HepG2 (cell line): ENCODE data around the gene GMPPB. TPM values are rescaled to one million over a fixed set of nuclear protein-coding genes. Genes with fewer than 3 reads are reported as not detected.

ENCODE experiments used
- CEBPG ChIP-seq: IDR thresholded peaks from 2 replicates; pipeline ENCODE4 v1.6.1; 2016
- CREM ChIP-seq, 2 experiments: sonication (generic) in 1 of 2; formaldehyde crosslinking in 1 of 2; IDR thresholded peaks; 2 replicates each; pipeline versions ENCODE4 v1.4.0 to v1.6.1; 2016 to 2020; ENCODE audit warnings: antibody characterized with exemption in 1 of 2, mild to moderate bottlenecking in 1 of 2, missing genetic modification reagents in 1 of 2
- JDP2 ChIP-seq: sonication (generic); formaldehyde crosslinking; IDR thresholded peaks from 2 replicates; pipeline ENCODE4 v1.8.1; 2022; ENCODE audit warnings: missing genetic modification reagents, borderline replicate concordance
- MATR3 ChIP-seq: sonication (generic); formaldehyde crosslinking; IDR thresholded peaks from 2 replicates; pipeline ENCODE4 v1.4.0; 2020; ENCODE audit warnings: missing genetic modification reagents
- MXD4 ChIP-seq: IDR thresholded peaks from 2 replicates; pipeline ENCODE4 v1.6.1; 2016; ENCODE audit warnings: mild to moderate bottlenecking, missing biosample characterization, missing genetic modification reagents
- RFX5 ChIP-seq: IDR thresholded peaks from 2 replicates; pipeline ENCODE4 v1.6.1; 2011; ENCODE audit warnings: low read depth, low read length, improper control_type of control experiment
- SIN3A ChIP-seq: IDR thresholded peaks from 2 replicates; pipeline ENCODE4 v1.6.1; 2011; ENCODE audit warnings: low read depth, mild to moderate bottlenecking, control low read depth, low read length, borderline replicate concordance
- TBL1XR1 ChIP-seq: fragments of 150-350 bp; IDR thresholded peaks from 2 replicates; pipeline ENCODE4 v1.6.1; 2014; ENCODE audit warnings: borderline replicate concordance, low read length; ENCODE audit not compliant: partially characterized antibody
- YEATS2 ChIP-seq: sonication (generic); formaldehyde crosslinking; IDR thresholded peaks from 2 replicates; pipeline ENCODE4 v1.4.0; 2020; ENCODE audit warnings: missing genetic modification reagents, borderline replicate concordance
- ZIK1 ChIP-seq: sonication (generic); formaldehyde crosslinking; IDR thresholded peaks from 2 replicates; pipeline ENCODE4 v1.5.0; 2020; ENCODE audit warnings: mild to moderate bottlenecking, low read depth, missing genetic modification reagents, borderline replicate concordance
- ZNF180 ChIP-seq: sonication (generic); formaldehyde crosslinking; IDR thresholded peaks from 2 replicates; pipeline ENCODE4 v1.4.0; 2020; ENCODE audit warnings: low read depth, missing genetic modification reagents, borderline replicate concordance
- ZNF343 ChIP-seq: sonication (generic); formaldehyde crosslinking; IDR thresholded peaks from 2 replicates; pipeline ENCODE4 v1.4.0; 2020; ENCODE audit warnings: mild to moderate bottlenecking, missing genetic modification reagents
- ZNF563 ChIP-seq: sonication (generic); formaldehyde crosslinking; IDR thresholded peaks from 2 replicates; pipeline ENCODE4 v1.8.0; 2022; ENCODE audit warnings: mild to moderate bottlenecking, moderate library complexity, missing genetic modification reagents
- ZNF619 ChIP-seq: sonication (generic); formaldehyde crosslinking; IDR thresholded peaks from 2 replicates; pipeline ENCODE4 v1.4.0; 2020; ENCODE audit warnings: mild to moderate bottlenecking, missing genetic modification reagents
- ZNF672 ChIP-seq: sonication (generic); formaldehyde crosslinking; IDR thresholded peaks from 2 replicates; pipeline ENCODE4 v1.8.1; 2022; ENCODE audit warnings: missing genetic modification reagents
- ZNF674 ChIP-seq: sonication (generic); formaldehyde crosslinking; IDR thresholded peaks from 2 replicates; pipeline ENCODE4 v1.5.0; 2020; ENCODE audit warnings: low read depth, mild to moderate bottlenecking, missing genetic modification reagents
- ZNF709 ChIP-seq: sonication (generic); formaldehyde crosslinking; IDR thresholded peaks from 2 replicates; pipeline ENCODE4 v1.5.0; 2020; ENCODE audit warnings: mild to moderate bottlenecking, missing genetic modification reagents
- ZNF710 ChIP-seq: sonication (generic); formaldehyde crosslinking; IDR thresholded peaks from 2 replicates; pipeline ENCODE4 v1.5.0; 2020; ENCODE audit warnings: mild to moderate bottlenecking, missing genetic modification reagents, borderline replicate concordance
- ZNF761 ChIP-seq: sonication (generic); formaldehyde crosslinking; conservative IDR thresholded peaks from 2 replicates; pipeline ENCODE4 v1.4.0; 2020; ENCODE audit warnings: mild to moderate bottlenecking, missing genetic modification reagents
- polyA plus RNA-seq, 8 experiments: library from polyadenylated mRNA; depleted of rRNA in 3 of 8; stranded (reverse) in 7 of 8; unstranded in 1 of 8; fragments of >200 nt; fragmentation: Illumina TruSeq in 4 of 8; extraction: Trizol in 4 of 8; gene quantifications; 2 replicates each; pipeline versions ENCODE4 v1.2.1 to v1.2.3, GENCODE V29; 2011 to 2016; ENCODE audit warnings: low read depth in 4 of 8, missing spikeins in 1 of 8, mixed read lengths in 1 of 8; ENCODE audit not compliant: insufficient read depth in 1 of 8
- total RNA-seq, 5 experiments: library from RNA; depleted of rRNA; stranded (reverse); fragments of >200 nt; fragmentation: Illumina TruSeq; extraction: Trizol; gene quantifications; 2 replicates each; pipeline ENCODE4 v1.2.3, GENCODE V29; 2016; ENCODE audit warnings: low read depth in 1 of 5
- TF ChIP-seq, protein P1 (sequence below): sonication (generic); formaldehyde crosslinking; conservative IDR thresholded peaks from 2 replicates; pipeline ENCODE4 v1.8.1; 2023; ENCODE audit warnings: missing genetic modification reagents
- TF ChIP-seq, protein P2 (sequence below): sonication (generic); formaldehyde crosslinking; IDR thresholded peaks from 2 replicates; pipeline ENCODE4 v1.5.0; 2020; ENCODE audit warnings: missing genetic modification reagents, mild to moderate bottlenecking, borderline replicate concordance
- TF ChIP-seq, protein P3 (sequence below): sonication (generic); formaldehyde crosslinking; IDR thresholded peaks from 2 replicates; pipeline ENCODE4 v1.4.0; 2020; ENCODE audit warnings: missing genetic modification reagents

GMPPB gene
- total and polyA plus RNA-seq, 2 of the 13 experiments (the other 11 are each of a cell fraction or from before 2014, with no cell fraction given), result 6.5 to 23.1 TPM

- peak; percentile 53; the same call in 1 of the 2 replicates for TF ChIP-seq ZNF710
- peak; percentile 60; the same call in 1 of the 2 replicates for TF ChIP-seq ZNF709 (CRISPR knock-in tag)
- TF ChIP-seq ZNF674, result no peak
- no peak for TF ChIP-seq TBL1XR1
- peak; percentile 26 for TF ChIP-seq CREM (IDR thresholded peaks at IDR 0.05)
- TF ChIP-seq CREM (CRISPR knock-in tag; IDR thresholded peaks at IDR 0.05), result peak; percentile 47; the same call in 1 of the 2 replicates
- no peak for TF ChIP-seq MATR3
- no peak; the same call in 1 of the 2 replicates for TF ChIP-seq JDP2 (CRISPR knock-in tag)
- TF ChIP-seq MXD4 (CRISPR knock-in tag), result peak; percentile 34; the same call in 1 of the 2 replicates
- TF ChIP-seq ZNF563 (CRISPR knock-in tag), result no peak
- TF ChIP-seq ZNF619 (CRISPR knock-in tag), result peak; percentile 29; the same call in 1 of the 2 replicates
- TF ChIP-seq ZNF761, result peak; percentile 89
- TF ChIP-seq ZNF672 (CRISPR knock-in tag), result no peak
- TF ChIP-seq ZNF343, result no peak
- TF ChIP-seq ZNF180 (CRISPR knock-in tag), result peak; percentile 3; the same call in 1 of the 2 replicates
- peak; percentile 77; the same call in 1 of the 2 replicates for TF ChIP-seq SIN3A
- TF ChIP-seq ZIK1, result no peak
- no peak for TF ChIP-seq CEBPG
- TF ChIP-seq, protein P1, sequence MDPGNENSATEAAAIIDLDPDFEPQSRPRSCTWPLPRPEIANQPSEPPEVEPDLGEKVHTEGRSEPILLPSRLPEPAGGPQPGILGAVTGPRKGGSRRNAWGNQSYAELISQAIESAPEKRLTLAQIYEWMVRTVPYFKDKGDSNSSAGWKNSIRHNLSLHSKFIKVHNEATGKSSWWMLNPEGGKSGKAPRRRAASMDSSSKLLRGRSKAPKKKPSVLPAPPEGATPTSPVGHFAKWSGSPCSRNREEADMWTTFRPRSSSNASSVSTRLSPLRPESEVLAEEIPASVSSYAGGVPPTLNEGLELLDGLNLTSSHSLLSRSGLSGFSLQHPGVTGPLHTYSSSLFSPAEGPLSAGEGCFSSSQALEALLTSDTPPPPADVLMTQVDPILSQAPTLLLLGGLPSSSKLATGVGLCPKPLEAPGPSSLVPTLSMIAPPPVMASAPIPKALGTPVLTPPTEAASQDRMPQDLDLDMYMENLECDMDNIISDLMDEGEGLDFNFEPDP (CRISPR knock-in tag), result no peak
- TF ChIP-seq, protein P2, sequence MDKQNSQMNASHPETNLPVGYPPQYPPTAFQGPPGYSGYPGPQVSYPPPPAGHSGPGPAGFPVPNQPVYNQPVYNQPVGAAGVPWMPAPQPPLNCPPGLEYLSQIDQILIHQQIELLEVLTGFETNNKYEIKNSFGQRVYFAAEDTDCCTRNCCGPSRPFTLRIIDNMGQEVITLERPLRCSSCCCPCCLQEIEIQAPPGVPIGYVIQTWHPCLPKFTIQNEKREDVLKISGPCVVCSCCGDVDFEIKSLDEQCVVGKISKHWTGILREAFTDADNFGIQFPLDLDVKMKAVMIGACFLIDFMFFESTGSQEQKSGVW (CRISPR knock-in tag), result no peak
- TF ChIP-seq YEATS2, result peak; percentile 85; the same call in 1 of the 2 replicates
- TF ChIP-seq, protein P3, sequence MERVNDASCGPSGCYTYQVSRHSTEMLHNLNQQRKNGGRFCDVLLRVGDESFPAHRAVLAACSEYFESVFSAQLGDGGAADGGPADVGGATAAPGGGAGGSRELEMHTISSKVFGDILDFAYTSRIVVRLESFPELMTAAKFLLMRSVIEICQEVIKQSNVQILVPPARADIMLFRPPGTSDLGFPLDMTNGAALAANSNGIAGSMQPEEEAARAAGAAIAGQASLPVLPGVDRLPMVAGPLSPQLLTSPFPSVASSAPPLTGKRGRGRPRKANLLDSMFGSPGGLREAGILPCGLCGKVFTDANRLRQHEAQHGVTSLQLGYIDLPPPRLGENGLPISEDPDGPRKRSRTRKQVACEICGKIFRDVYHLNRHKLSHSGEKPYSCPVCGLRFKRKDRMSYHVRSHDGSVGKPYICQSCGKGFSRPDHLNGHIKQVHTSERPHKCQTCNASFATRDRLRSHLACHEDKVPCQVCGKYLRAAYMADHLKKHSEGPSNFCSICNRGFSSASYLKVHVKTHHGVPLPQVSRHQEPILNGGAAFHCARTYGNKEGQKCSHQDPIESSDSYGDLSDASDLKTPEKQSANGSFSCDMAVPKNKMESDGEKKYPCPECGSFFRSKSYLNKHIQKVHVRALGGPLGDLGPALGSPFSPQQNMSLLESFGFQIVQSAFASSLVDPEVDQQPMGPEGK, result no peak
- peak; percentile 82 for TF ChIP-seq RFX5
These were observed at the start of gene GMPPB (continued) for GRCh38 chr3:49723628-49724551.
